ENCODE data around the gene PRICKLE1. TPM values are rescaled to one million over a fixed set of nuclear protein-coding genes. Genes with fewer than 3 reads are reported as not detected.

The PRICKLE1 gene
- total and polyA plus RNA-seq, 2 donors (not counting 3 experiments of a cell fraction or from before 2014, with no cell fraction given), result 34.3 to 86.0 TPM

- dilution Hi-C loops (cut with MboI; ENCODE audit: extremely low pct_ligation_motif_present, low sequenced_read_pairs), result no loop called here
- no peak for TF ChIP-seq EZH2 (IDR thresholded peaks at IDR 0.05; ENCODE audit: borderline replicate concordance, low read depth, low read length, severe bottlenecking)
- TF ChIP-seq CTCF (IDR thresholded peaks at IDR 0.05; ENCODE audit: extremely low read depth in 1 of 2, insufficient read depth in 1 of 2, low read depth in 1 of 2, low read length in 2 of 2), result peak; percentile 29 to 35
- intact Hi-C loops (cut with micrococcal nuclease), result loop anchor here (1.0 to 5.0 kb wide), 3 partner anchors 87 to 768 kb away; no protein-coding TSS in a partner anchor
- Histone ChIP-seq H3K27me3 (ENCODE audit: control insufficient read depth in 2 of 2, insufficient read depth in 2 of 2, low read length in 2 of 2) (no peaks in the 10 kb centered on the region), H3K9me3 (replicated peaks; ENCODE audit: control insufficient read depth, insufficient read depth, low read length) (no peaks in the 10 kb centered on the region), H3K9ac (replicated peaks; ENCODE audit: extremely low read depth, insufficient read depth, low read length) (no peak overlapping the region), H3K4me2 (ENCODE audit: insufficient read depth, low read length) (no peak overlapping the region), H3K79me2 (ENCODE audit: control insufficient read depth, insufficient read depth, low read length) (peaks cover 75% of the 10 kb centered on the region), H2AFZ (ENCODE audit: low read depth, low read length) (no peak overlapping the region), H3K4me3 (replicated peaks in 1 of 3; ENCODE audit: insufficient read depth in 1 of 3, low read depth in 1 of 3, low read length in 3 of 3) (no peak overlapping the region), H4K20me1 (replicated peaks; ENCODE audit: control insufficient read depth, extremely low read depth, insufficient read depth, low read length) (peaks cover 4% of the 10 kb centered on the region), H3K4me1 (ENCODE audit: control insufficient read depth, extremely low read depth, insufficient read depth, low read length) (peaks cover 33% of the 10 kb centered on the region), H3K9me1 (replicated peaks; ENCODE audit: control insufficient read depth, extremely low read depth, insufficient read depth, low read length) (no peaks in the 10 kb centered on the region), H3K36me3 (ENCODE audit: control insufficient read depth in 2 of 2, extremely low read depth in 1 of 2, insufficient read depth in 2 of 2, low read length in 2 of 2) (peaks cover 2 to 8% of the 10 kb centered on the region in 2 experiments), H3K27ac (ENCODE audit: insufficient read depth, low read depth, low read length) (no peak overlapping the region)
- no TSS peak for BruUV-seq (replicated peaks)
- FAIRE-seq (peak; percentile 65), DNase-seq (ENCODE audit: low read depth, low spot score) (peak; percentile 72)
- POLR2A ChIA-PET, result interaction anchor here (0.6 kb wide), 1 partner anchor 1948 kb away, joined by 3 read pairs; no protein-coding TSS in a partner anchor
- CTCF ChIA-PET, result interaction anchor here (0.7 to 2.5 kb wide), 19 partner anchors 9 to 769 kb away, joined by 3 to 53 read pairs (median 3); no protein-coding TSS in a partner anchor
Observed at GRCh38 chr12:42568952-42569915, 20.3 kb downstream of the PRICKLE1 start.

Data from endothelial cell of umbilical vein (primary cell).